ENCODE data around the gene ZNHIT2.
A peak's percentile ranks its signal among the peaks of the same experiment; 100 is the strongest.

ZNHIT2 gene

DNA sequence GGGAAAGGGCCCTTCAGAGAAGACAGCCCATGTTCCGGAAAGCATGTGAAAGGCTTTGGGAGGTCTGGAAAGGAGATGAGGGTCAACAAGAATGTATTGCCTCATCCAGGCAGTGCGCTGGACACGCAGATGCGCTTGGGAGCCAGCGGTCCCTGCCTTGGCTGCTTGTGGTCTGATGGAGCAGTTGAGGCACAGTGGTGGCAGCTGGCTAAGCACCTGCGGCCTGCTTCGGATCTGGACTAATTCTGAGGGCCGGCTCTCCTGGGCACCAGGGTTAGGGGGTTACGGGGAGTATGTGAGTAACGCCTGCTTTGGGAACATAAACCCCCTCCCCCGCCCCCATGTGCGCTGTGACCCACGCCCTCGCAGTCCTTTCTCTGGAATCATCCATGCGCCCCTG is 10.4 kb downstream of the ZNHIT2 start:
- TF ChIP-seq, protein P1, sequence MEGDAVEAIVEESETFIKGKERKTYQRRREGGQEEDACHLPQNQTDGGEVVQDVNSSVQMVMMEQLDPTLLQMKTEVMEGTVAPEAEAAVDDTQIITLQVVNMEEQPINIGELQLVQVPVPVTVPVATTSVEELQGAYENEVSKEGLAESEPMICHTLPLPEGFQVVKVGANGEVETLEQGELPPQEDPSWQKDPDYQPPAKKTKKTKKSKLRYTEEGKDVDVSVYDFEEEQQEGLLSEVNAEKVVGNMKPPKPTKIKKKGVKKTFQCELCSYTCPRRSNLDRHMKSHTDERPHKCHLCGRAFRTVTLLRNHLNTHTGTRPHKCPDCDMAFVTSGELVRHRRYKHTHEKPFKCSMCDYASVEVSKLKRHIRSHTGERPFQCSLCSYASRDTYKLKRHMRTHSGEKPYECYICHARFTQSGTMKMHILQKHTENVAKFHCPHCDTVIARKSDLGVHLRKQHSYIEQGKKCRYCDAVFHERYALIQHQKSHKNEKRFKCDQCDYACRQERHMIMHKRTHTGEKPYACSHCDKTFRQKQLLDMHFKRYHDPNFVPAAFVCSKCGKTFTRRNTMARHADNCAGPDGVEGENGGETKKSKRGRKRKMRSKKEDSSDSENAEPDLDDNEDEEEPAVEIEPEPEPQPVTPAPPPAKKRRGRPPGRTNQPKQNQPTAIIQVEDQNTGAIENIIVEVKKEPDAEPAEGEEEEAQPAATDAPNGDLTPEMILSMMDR (IDR thresholded peaks at IDR 0.05; ENCODE audit: low read depth, low read length): no peak

DNA sequence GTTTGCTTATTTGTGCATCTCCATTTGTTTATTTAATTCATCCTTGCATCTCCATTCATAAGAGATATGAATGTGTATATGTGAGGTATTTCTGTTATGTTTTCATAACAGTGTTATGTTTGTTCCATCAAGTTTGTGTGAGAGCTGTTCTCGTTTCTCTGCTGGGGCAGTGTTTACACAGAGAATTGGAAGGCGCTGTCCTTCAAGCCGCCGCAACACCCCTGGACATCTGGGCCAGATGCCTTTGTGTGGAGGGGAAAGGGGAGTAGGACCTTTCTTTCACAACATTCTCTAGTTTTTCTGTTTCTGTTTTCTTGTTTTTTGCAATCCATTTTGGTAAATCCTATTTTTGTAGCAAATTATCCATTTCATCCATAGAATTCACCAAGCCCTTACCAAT is 12.9 kb downstream of the ZNHIT2 start:
- TF ChIP-seq, protein P1 (IDR thresholded peaks at IDR 0.05; ENCODE audit: low read depth, low read length): no peak
- no peak overlapping the region for H3K4me3 ChIP-seq (ENCODE audit: low read depth, low read length)

More for the DNA sequence above, 10.4 kb downstream of the ZNHIT2 start:
- H3K4me3 ChIP-seq (ENCODE audit: low read depth, low read length): no peak overlapping the region

DNA sequence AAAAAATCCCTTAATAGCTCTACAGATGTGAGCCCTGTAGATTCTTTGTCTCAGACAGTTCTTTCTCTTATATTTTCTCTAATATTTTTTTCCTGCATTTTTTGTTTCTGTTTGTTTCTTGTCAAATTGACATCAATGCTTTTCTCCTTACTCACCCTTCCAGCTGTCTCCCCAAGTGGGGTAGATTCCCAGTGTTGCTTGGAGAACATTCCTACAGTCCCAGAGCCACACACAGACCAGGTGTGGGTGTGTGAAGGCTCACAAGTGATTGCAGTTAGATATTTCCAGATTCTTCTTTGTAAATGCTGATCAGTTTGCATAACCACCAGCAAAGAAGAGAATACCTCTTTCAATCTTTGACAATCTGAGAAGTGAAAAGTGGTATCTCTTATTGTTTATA is 14.0 kb downstream of the ZNHIT2 start:
- TF ChIP-seq, protein P1 (IDR thresholded peaks at IDR 0.05; ENCODE audit: low read depth, low read length): no peak
- no peak overlapping the region for H3K4me3 ChIP-seq (ENCODE audit: low read depth, low read length)

DNA sequence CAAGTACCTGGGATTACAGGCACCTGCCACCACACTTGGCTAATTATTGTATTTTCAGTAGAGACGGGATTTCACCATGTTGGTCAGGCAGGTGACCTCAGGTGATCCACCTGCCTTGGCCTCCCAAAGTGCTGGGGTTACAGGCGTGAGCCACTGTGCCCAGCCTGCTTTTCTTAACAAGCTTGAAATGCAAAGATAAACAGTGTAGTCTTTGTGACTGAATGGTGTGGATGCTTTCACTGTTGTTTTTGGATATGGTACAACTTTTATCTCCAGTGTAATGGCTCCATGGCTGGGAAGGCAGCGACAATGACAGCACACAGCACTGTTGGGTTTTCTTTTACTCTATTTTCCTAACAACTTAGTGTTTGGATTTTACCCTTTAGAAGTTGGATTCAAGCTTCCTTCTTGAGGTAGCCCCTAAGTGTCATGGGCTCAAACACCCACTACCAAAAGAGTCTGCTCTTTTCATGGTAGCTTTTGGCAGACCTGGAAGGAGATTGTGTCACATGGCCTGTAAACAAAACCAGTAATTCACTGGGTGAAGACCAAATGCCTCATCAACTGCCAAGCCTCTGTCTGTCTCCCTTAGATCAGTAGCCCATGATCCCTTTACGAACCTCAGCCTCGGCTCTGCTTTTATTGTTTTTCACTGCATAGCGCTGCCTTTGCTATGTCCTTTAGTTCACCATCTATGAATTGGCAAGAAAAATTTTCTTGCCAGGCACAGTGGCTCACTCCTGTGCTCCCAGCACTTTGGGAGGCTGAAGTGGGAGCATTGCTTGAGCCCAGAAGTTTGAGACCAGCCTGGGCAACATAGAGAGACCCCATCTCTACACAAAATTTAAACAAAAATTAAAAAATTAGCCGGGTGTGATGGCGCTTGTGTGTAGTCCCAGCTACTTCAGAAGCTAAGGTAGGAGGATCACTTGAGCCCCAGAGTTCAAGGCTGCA is 15.1 kb downstream of the ZNHIT2 start:
- no peak overlapping the region for H3K4me3 ChIP-seq (ENCODE audit: low read depth, low read length)

DNA sequence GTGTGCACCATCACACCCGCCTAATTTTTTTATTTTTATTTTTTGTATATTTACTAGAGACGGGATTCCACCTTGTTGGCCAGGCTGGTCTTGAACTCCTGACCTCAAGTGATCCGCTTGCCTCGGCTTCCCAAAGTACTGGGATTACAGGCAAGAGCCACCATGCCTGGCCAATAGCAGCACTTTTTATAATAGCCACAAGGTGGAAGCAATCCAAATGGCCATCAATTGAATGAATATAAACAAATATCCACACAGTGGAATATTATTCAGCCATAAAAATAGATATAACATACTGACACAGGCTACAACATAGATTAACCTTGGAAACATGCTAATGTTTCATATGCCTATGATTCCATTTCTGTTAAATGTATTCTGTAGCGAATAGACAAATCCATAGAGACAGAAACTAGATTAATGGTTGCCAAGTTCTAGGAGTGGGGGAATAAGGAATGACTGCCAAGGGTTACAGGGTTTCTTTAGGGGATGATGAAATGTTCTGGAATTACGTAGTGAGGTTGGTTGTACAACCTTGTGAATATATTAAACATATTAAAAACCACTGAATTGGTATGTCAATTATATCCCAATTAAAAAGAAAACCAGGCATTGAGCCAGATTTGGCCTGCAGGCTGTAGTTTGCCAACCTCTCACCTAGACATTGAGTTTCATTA is 16.7 kb downstream of the ZNHIT2 start:
- no peak overlapping the region for H3K4me3 ChIP-seq (ENCODE audit: low read depth, low read length)
- TF ChIP-seq, protein P1 (IDR thresholded peaks at IDR 0.05; ENCODE audit: low read depth, low read length): no peak

More for the DNA sequence above, 15.1 kb downstream of the ZNHIT2 start:
- TF ChIP-seq, protein P1 (IDR thresholded peaks at IDR 0.05; ENCODE audit: low read depth, low read length): no peak

DNA sequence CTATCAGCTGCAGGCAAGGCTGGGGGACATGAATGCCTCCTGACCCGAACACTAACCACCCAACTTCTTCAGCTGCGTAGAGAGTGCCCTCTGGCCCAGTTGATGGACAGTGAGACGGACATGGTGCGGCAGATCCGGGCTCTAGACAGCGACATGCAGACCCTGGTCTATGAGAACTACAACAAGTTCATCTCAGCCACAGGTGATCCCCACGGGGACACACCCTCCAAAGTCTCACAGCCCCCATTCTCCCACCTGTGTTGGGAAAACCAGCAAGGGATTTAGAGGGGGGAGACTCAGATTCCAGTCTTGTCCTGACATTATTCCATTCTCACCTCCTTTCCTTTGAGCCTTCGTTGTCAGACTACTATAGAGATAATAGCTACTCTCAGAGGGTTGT is 20.6 kb downstream of the ZNHIT2 start:
- TF ChIP-seq, protein P1 (IDR thresholded peaks at IDR 0.05; ENCODE audit: low read depth, low read length): no peak
- H3K4me3 ChIP-seq (ENCODE audit: low read depth, low read length): peak overlapping the region; percentile 78

Measured in WI38 (cell line).